Neural progenitor cell (in vitro differentiated cells): ENCODE measurements around the gene DENND11. TPM values are rescaled to one million over a fixed set of nuclear protein-coding genes. Genes with fewer than 3 reads are reported as not detected.

Experiments used
- DNase-seq: peaks from one replicate; pipeline ENCODE4 v3.0.0-alpha.2; 2016; ENCODE audit warnings: low spot score
- H2AFZ ChIP-seq: fragments of 200-600 bp; sonication (generic); replicated peaks from 2 replicates; pipeline ENCODE4 v1.6.1; 2016; ENCODE audit warnings: antibody characterized with exemption
- H3F3A ChIP-seq: fragments of 200-600 bp; sonication (generic); 2 replicates; pipeline ENCODE4 v1.6.1; 2016; ENCODE audit warnings: antibody characterized with exemption, low read depth
- H3K27ac ChIP-seq: fragments of 200-600 bp; sonication (generic); 2 replicates; pipeline ENCODE4 v1.5.1; 2016; ENCODE audit warnings: mild to moderate bottlenecking
- H3K27me3 ChIP-seq: fragments of 200-600 bp; sonication (generic); 2 replicates; pipeline ENCODE4 v1.6.1; 2016; ENCODE audit warnings: mild to moderate bottlenecking, moderate library complexity
- H3K36me3 ChIP-seq: fragments of 200-600 bp; sonication (generic); 2 replicates; pipeline ENCODE4 v1.5.1; 2016
- H3K4me1 ChIP-seq: fragments of 200-600 bp; sonication (generic); 2 replicates; pipeline ENCODE4 v1.6.1; 2016; ENCODE audit warnings: mixed run types
- H3K4me2 ChIP-seq: fragments of 200-600 bp; sonication (generic); 2 replicates; pipeline ENCODE4 v1.6.1; 2016
- H3K4me3 ChIP-seq: fragments of 200-600 bp; sonication (generic); 2 replicates; pipeline ENCODE4 v1.5.1; 2016
- H3K79me2 ChIP-seq: fragments of 200-600 bp; sonication (generic); 2 replicates; pipeline ENCODE4 v1.6.1; 2016; ENCODE audit warnings: low read depth
- H3K9ac ChIP-seq: fragments of 200-600 bp; sonication (generic); 2 replicates; pipeline ENCODE4 v1.6.1; 2016
- H3K9me3 ChIP-seq: fragments of 200-600 bp; sonication (generic); 2 replicates; pipeline ENCODE4 v1.5.1; 2016; ENCODE audit warnings: low read depth
- H4K20me1 ChIP-seq: fragments of 200-600 bp; sonication (generic); 2 replicates; pipeline ENCODE4 v1.6.1; 2016; ENCODE audit warnings: low read depth
- H3K27ac Mint-ChIP-seq: 3 replicates; pipeline ENCODE4 v1.8.0; 2021; ENCODE audit warnings: mixed read lengths
- H3K27me3 Mint-ChIP-seq: 2 replicates; pipeline ENCODE4 v1.8.0; 2022; ENCODE audit warnings: low read depth, mild to moderate bottlenecking, inconsistent platforms, moderate library complexity, mixed read lengths; ENCODE audit not compliant: insufficient read depth
- H3K36me3 Mint-ChIP-seq: 3 replicates; pipeline ENCODE4 v1.8.0; 2021; ENCODE audit warnings: mixed read lengths
- H3K4me1 Mint-ChIP-seq: 3 replicates; pipeline ENCODE4 v1.8.0; 2021; ENCODE audit warnings: mixed read lengths
- H3K4me3 Mint-ChIP-seq: 3 replicates; pipeline ENCODE4 v1.8.0; 2021; ENCODE audit warnings: mild to moderate bottlenecking, moderate library complexity, mixed read lengths
- H3K9me3 Mint-ChIP-seq: 3 replicates; pipeline ENCODE4 v1.8.0; 2020; ENCODE audit warnings: mixed read lengths
- CTCF ChIP-seq: fragments of 200-600 bp; sonication (generic); IDR thresholded peaks from 2 replicates; pipeline ENCODE4 v1.5.1; 2017; ENCODE audit warnings: antibody characterized with exemption, mild to moderate bottlenecking
- EZH2 ChIP-seq: fragments of 200-600 bp; sonication (generic); IDR thresholded peaks from 2 replicates; pipeline ENCODE4 v1.6.1; 2017; ENCODE audit warnings: antibody characterized with exemption, mild to moderate bottlenecking, moderate library complexity
- EZH2phosphoT487 ChIP-seq: fragments of 200-600 bp; sonication (generic); IDR thresholded peaks from 2 replicates; pipeline ENCODE4 v1.6.1; 2017; ENCODE audit warnings: antibody characterized with exemption
- total RNA-seq: library from RNA; depleted of rRNA; stranded (reverse); fragments of >200 nt; gene quantifications from 2 replicates; pipeline ENCODE4 v1.2.3, GENCODE V29; 2015; ENCODE audit warnings: low replicate concordance

Gene DENND11
- total RNA-seq, 1 donor from 2014 or later = 23.5 TPM

DNA sequence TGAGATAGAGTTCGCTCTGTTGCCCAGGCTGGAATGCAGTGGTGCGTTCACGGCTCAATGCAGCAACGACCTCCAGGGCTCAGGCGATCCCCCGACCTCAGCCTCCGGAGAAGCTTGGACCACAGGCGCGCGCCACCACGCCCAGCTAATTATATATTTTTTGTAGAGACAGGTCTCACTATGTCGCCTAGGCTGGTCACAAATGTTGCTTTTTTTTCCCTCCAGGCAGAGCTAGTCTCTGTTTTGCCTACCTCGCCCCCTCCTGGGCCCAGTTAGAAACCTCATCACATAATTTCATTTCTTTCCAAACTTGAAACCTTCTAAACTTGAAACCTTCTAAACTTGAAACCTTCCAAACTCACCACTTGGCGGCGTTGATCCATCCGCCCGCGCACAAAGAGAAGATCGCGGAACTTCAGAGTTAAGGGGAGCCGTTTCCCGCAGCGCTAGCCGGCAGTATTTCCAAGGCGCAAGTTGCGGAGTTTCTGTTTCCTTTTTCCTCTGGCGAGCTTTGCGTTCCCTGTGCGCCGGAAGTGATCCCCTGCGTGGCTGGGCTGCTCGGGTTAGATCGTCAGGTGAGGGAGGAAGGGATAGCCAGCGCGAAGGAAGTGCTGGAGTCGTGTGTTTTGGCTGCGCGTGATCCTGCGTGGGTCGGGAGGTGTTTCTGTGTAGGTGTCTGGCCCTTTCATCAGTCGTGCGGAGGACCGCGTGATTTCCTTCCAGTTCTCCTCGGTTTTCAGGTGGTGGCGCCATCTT, 36.0 kb upstream of the DENND11 start, which contains the start of gene SSBP1:
TSS of gene SSBP1 (plus strand) at position 523 of the 756 bp plus-strand sequence. CDS start 809 bp downstream, outside the sequence.
- no peaks in the 10 kb centered on the region for H4K20me1 ChIP-seq
- peak; percentile 94 for DNase-seq
- Mint-ChIP-seq H3K27me3 (peaks cover 2% of the 10 kb centered on the region), H3K4me1 (peaks cover 13% of the 10 kb centered on the region), H3K9me3 (no peaks in the 10 kb centered on the region), H3K36me3 (peaks cover 9% of the 10 kb centered on the region), H3K27ac (peak within 1 kb of the TSS; percentile 97), H3K4me3 (peak within 1 kb of the TSS; percentile 98)
- no peak within 1 kb of the TSS for H3K27ac ChIP-seq
- peaks cover 8% of the 10 kb centered on the region for H3K36me3 ChIP-seq
- H3K4me2 ChIP-seq = peak within 1 kb of the TSS; percentile 85
- H3K9me3 ChIP-seq = no peaks in the 10 kb centered on the region
- TF ChIP-seq EZH2 (no peak), CTCF (peak; percentile 77)
- peak within 1 kb of the TSS; percentile 97 for H3K4me3 ChIP-seq
- H3K79me2 ChIP-seq = peaks cover 45% of the 10 kb centered on the region
- peak within 1 kb of the TSS; percentile 84 for H3K9ac ChIP-seq
- no peaks in the 10 kb centered on the region for H3F3A ChIP-seq
- H3K27me3 ChIP-seq = no peaks in the 10 kb centered on the region
- peak within 1 kb of the TSS; percentile 97 for H2AFZ ChIP-seq
- H3K4me1 ChIP-seq = peaks cover 8% of the 10 kb centered on the region

GRCh38 chr7:141737118-141737835, 35.3 kb upstream of the DENND11 start:
- H3K27ac Mint-ChIP-seq = peak overlapping the region; percentile 97

DNA sequence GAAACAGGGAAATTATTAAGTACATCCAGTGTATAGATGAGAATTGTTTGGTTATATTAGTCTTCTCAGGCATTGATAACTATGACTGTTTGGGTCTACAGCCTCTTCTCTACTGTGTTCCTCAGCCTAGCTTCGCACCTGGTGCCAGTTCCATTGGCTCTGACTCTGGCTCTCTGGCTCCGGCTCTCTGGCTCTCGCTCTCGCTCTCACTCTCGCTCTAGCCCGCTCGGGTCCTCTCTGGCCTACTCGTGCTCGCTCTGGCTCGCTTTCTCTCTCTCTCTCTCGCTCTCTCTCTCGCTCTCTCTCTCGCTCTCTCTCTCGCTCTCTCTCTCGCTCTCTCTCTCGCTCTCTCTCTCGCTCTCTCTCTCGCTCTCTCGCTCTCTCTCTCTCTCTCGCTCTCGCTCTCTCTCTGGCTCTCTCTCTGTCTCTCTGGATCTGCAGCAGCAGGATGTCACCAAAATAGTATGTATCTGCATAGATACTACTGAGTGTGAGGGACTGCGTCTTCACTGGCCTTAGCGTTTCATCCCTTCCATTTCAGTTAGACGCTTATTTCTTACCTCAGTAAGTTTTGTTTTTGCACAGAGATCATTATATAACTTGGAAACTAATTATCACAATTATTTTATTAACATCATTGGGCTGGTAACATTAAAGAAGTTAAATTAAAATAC, 29.6 kb upstream of the DENND11 start:
- H3K36me3 Mint-ChIP-seq = no peaks in the 10 kb centered on the region
- H3K27ac Mint-ChIP-seq = no peak overlapping the region
- H3K27ac ChIP-seq = no peak overlapping the region
- no peaks in the 10 kb centered on the region for H3K9me3 Mint-ChIP-seq
- no peaks in the 10 kb centered on the region for H3K4me1 Mint-ChIP-seq
- no peaks in the 10 kb centered on the region for H3K27me3 Mint-ChIP-seq
- no peak overlapping the region for H3K4me2 ChIP-seq
- DNase-seq = no peak
- no peaks in the 10 kb centered on the region for H3K9me3 ChIP-seq
- no peaks in the 10 kb centered on the region for H3F3A ChIP-seq
- H3K4me3 ChIP-seq = no peak overlapping the region
- H3K79me2 ChIP-seq = no peaks in the 10 kb centered on the region
- TF ChIP-seq EZH2 (no peak), EZH2phosphoT487 (no peak), CTCF (no peak)
- H3K36me3 ChIP-seq = no peaks in the 10 kb centered on the region
- H2AFZ ChIP-seq = no peak overlapping the region
- H3K27me3 ChIP-seq = no peaks in the 10 kb centered on the region
- no peaks in the 10 kb centered on the region for H4K20me1 ChIP-seq
- H3K4me3 Mint-ChIP-seq = no peak overlapping the region
- no peaks in the 10 kb centered on the region for H3K4me1 ChIP-seq
- no peak overlapping the region for H3K9ac ChIP-seq

More at GRCh38 chr7:141737118-141737835, 35.3 kb upstream of the DENND11 start:
- Histone ChIP-seq H3K4me3 (peak overlapping the region; percentile 97), H3K79me2 (peaks cover 41% of the 10 kb centered on the region), H3K4me1 (peaks cover 8% of the 10 kb centered on the region), H3K36me3 (peaks cover 8% of the 10 kb centered on the region), H3K9ac (no peak overlapping the region), H4K20me1 (no peaks in the 10 kb centered on the region), H3K27me3 (no peaks in the 10 kb centered on the region), H3K27ac (no peak overlapping the region), H3K4me2 (peak overlapping the region; percentile 85), H3F3A (no peaks in the 10 kb centered on the region), H3K9me3 (no peaks in the 10 kb centered on the region), H2AFZ (peak overlapping the region; percentile 97)
- Mint-ChIP-seq H3K36me3 (peaks cover 5% of the 10 kb centered on the region), H3K4me3 (peak overlapping the region; percentile 98), H3K4me1 (peaks cover 13% of the 10 kb centered on the region), H3K27me3 (peaks cover 2% of the 10 kb centered on the region), H3K9me3 (no peaks in the 10 kb centered on the region)
- TF ChIP-seq EZH2phosphoT487 (no peak), EZH2 (no peak), CTCF (no peak)
- no peak for DNase-seq
